HepG2 (cell line): Measurements from ENCODE around the gene STX10. TPM values are rescaled to one million over a fixed set of nuclear protein-coding genes. Genes with fewer than 3 reads are reported as not detected.

Experiments used
- KLF13 ChIP-seq: sonication (generic); formaldehyde crosslinking; IDR thresholded peaks from 2 replicates; pipeline ENCODE4 v1.4.0; 2020; ENCODE audit warnings: mild to moderate bottlenecking, missing genetic modification reagents
- PHB2 ChIP-seq: fragments of 450-650 bp; IDR thresholded peaks from 2 replicates; pipeline ENCODE4 v1.6.1; 2018; ENCODE audit not compliant: partially characterized antibody
- REXO4 ChIP-seq: sonication (generic); formaldehyde crosslinking; IDR thresholded peaks from 2 replicates; pipeline ENCODE4 v1.8.0; 2022; ENCODE audit warnings: missing genetic modification reagents, mild to moderate bottlenecking, borderline replicate concordance
- RXRA ChIP-seq: sonication (generic); formaldehyde crosslinking; IDR thresholded peaks from 2 replicates; pipeline ENCODE4 v1.5.1; 2020; ENCODE audit warnings: missing genetic modification reagents
- SRSF4 ChIP-seq: fragments of 200-400 bp; formaldehyde crosslinking; IDR thresholded peaks from one replicate; pipeline ENCODE4 v1.6.1; 2018; ENCODE audit warnings: mild to moderate bottlenecking, low read depth, low read length, moderate library complexity; ENCODE audit not compliant: poor library complexity, severe bottlenecking
- TEAD3 ChIP-seq: optimal IDR thresholded peaks from 2 replicates; pipeline ENCODE3; 2016; ENCODE audit warnings: borderline replicate concordance
- ZBTB3 ChIP-seq: sonication (generic); formaldehyde crosslinking; IDR thresholded peaks from 2 replicates; pipeline ENCODE4 v1.4.0; 2020; ENCODE audit warnings: low read depth, mild to moderate bottlenecking, moderate library complexity, missing genetic modification reagents, borderline replicate concordance
- ZBTB7B ChIP-seq: sonication (generic); formaldehyde crosslinking; IDR thresholded peaks from 2 replicates; pipeline ENCODE4 v1.4.0; 2020; ENCODE audit warnings: missing genetic modification reagents
- ZNF335 ChIP-seq: sonication (generic); formaldehyde crosslinking; IDR thresholded peaks from 2 replicates; pipeline ENCODE4 v1.4.0; 2020; ENCODE audit warnings: missing genetic modification reagents
- ZNF441 ChIP-seq: sonication (generic); formaldehyde crosslinking; IDR thresholded peaks from 2 replicates; pipeline ENCODE4 v1.7.0; 2021; ENCODE audit warnings: missing genetic modification reagents, borderline replicate concordance
- ZNF841 ChIP-seq: sonication (generic); formaldehyde crosslinking; IDR thresholded peaks from 2 replicates; pipeline ENCODE4 v1.8.1; 2023; ENCODE audit warnings: missing genetic modification reagents, borderline replicate concordance
- polyA plus RNA-seq, 8 experiments: library from polyadenylated mRNA; depleted of rRNA in 3 of 8; stranded (reverse) in 7 of 8; unstranded in 1 of 8; fragments of >200 nt; fragmentation: Illumina TruSeq in 4 of 8; extraction: Trizol in 4 of 8; gene quantifications; 2 replicates each; pipeline versions ENCODE4 v1.2.1 to v1.2.3, GENCODE V29; 2011 to 2016; ENCODE audit warnings: low read depth in 4 of 8, missing spikeins in 1 of 8, mixed read lengths in 1 of 8; ENCODE audit not compliant: insufficient read depth in 1 of 8
- total RNA-seq, 5 experiments: library from RNA; depleted of rRNA; stranded (reverse); fragments of >200 nt; fragmentation: Illumina TruSeq; extraction: Trizol; gene quantifications; 2 replicates each; pipeline ENCODE4 v1.2.3, GENCODE V29; 2016; ENCODE audit warnings: low read depth in 1 of 5
- TF ChIP-seq, protein P1 (sequence below): sonication (generic); formaldehyde crosslinking; IDR thresholded peaks from 2 replicates; pipeline ENCODE4 v1.5.1; 2020; ENCODE audit warnings: missing genetic modification reagents, mild to moderate bottlenecking, borderline replicate concordance
- TF ChIP-seq, protein P2 (sequence below): sonication (generic); formaldehyde crosslinking; IDR thresholded peaks from 2 replicates; pipeline ENCODE4 v1.5.1; 2020; ENCODE audit warnings: mild to moderate bottlenecking, missing genetic modification reagents, moderate library complexity
- TF ChIP-seq, protein P3 (sequence below): sonication (generic); formaldehyde crosslinking; IDR thresholded peaks from 2 replicates; pipeline ENCODE4 v1.5.0; 2020; ENCODE audit warnings: missing genetic modification reagents, mild to moderate bottlenecking, borderline replicate concordance
- TF ChIP-seq, protein P4 (sequence below): sonication (generic); formaldehyde crosslinking; IDR thresholded peaks from 2 replicates; pipeline ENCODE4 v1.5.1; 2020; ENCODE audit warnings: mild to moderate bottlenecking, moderate library complexity, missing genetic modification reagents
- TF ChIP-seq, protein P5 (sequence below): sonication (generic); formaldehyde crosslinking; IDR thresholded peaks from 2 replicates; pipeline ENCODE4 v1.5.1; 2020; ENCODE audit warnings: missing genetic modification reagents, mild to moderate bottlenecking, borderline replicate concordance
- TF ChIP-seq, protein P6 (sequence below): sonication (generic); formaldehyde crosslinking; IDR thresholded peaks from 2 replicates; pipeline ENCODE4 v1.8.1; 2023; ENCODE audit warnings: mild to moderate bottlenecking, missing genetic modification reagents

The STX10 gene
- total and polyA plus RNA-seq, 2 of the 13 experiments (the other 11 are each of a cell fraction or from before 2014, with no cell fraction given), result 47.9 to 66.4 TPM

DNA sequence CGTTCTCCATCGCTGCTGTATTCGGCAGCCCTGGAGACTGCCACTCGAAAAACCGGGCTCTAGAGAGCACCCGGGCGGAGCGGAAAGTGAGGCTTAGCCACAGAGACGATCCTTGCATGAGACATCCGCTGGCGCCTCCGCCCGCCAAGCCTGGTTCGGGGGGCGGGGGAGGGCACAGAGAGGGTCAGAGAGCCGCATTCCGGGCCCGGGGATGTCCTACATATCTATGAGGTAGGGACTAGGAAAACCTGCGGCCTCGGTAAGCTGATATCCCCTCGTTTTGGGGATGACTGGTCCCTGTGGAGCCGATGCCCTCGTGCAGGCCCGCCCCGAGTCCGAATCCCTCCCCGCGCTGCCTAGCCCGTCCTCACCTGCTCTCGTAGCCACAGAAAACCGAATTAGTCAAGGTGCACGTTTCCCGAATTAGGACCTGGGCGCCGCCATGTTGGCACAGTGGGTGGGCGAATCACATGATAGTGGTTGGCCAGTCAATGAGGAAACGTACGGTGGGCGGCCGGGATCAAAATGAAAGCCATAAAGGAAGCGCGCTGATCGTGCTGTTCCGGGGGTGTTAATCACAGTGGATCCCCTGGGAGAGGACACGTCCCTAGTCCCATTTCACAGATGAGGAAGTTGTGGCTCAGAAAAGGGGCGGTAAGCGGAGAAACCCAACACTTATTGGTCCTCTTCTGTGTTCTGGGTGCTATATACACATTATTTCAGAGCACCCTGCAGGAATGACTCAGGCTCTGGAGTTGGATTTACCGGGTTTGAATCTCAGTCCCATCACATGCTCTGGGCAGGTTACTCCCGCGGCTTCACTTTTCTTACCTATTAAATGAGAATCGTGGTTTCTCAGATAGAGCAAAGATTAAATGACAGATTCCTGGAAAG lies 33.6 kb downstream of the STX10 start, which contains the start of gene TRMT1 (continued):
- TF ChIP-seq, protein P1, sequence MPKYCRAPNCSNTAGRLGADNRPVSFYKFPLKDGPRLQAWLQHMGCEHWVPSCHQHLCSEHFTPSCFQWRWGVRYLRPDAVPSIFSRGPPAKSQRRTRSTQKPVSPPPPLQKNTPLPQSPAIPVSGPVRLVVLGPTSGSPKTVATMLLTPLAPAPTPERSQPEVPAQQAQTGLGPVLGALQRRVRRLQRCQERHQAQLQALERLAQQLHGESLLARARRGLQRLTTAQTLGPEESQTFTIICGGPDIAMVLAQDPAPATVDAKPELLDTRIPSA (CRISPR knock-in tag), result no peak
- no peak for TF ChIP-seq KLF13 (CRISPR knock-in tag)
- TF ChIP-seq, protein P2, sequence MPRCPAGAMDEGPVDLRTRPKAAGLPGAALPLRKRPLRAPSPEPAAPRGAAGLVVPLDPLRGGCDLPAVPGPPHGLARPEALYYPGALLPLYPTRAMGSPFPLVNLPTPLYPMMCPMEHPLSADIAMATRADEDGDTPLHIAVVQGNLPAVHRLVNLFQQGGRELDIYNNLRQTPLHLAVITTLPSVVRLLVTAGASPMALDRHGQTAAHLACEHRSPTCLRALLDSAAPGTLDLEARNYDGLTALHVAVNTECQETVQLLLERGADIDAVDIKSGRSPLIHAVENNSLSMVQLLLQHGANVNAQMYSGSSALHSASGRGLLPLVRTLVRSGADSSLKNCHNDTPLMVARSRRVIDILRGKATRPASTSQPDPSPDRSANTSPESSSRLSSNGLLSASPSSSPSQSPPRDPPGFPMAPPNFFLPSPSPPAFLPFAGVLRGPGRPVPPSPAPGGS, result peak; percentile 62; the same call in 1 of the 2 replicates
- peak; percentile 53; the same call in 1 of the 2 replicates for TF ChIP-seq ZNF441 (CRISPR knock-in tag)
- TF ChIP-seq RXRA, result peak; percentile 21; the same call in 1 of the 2 replicates
- no peak for TF ChIP-seq SRSF4
- TF ChIP-seq, protein P3, sequence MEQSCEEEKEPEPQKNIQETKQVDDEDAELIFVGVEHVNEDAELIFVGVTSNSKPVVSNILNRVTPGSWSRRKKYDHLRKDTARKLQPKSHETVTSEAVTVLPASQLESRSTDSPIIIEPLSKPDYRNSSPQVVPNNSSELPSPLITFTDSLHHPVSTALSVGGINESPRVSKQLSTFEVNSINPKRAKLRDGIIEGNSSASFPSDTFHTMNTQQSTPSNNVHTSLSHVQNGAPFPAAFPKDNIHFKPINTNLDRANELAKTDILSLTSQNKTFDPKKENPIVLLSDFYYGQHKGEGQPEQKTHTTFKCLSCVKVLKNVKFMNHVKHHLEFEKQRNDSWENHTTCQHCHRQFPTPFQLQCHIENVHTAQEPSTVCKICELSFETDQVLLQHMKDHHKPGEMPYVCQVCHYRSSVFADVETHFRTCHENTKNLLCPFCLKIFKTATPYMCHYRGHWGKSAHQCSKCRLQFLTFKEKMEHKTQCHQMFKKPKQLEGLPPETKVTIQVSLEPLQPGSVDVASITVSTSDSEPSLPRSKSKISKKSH, result peak; percentile 31; the same call in 1 of the 2 replicates
- TF ChIP-seq, protein P4, sequence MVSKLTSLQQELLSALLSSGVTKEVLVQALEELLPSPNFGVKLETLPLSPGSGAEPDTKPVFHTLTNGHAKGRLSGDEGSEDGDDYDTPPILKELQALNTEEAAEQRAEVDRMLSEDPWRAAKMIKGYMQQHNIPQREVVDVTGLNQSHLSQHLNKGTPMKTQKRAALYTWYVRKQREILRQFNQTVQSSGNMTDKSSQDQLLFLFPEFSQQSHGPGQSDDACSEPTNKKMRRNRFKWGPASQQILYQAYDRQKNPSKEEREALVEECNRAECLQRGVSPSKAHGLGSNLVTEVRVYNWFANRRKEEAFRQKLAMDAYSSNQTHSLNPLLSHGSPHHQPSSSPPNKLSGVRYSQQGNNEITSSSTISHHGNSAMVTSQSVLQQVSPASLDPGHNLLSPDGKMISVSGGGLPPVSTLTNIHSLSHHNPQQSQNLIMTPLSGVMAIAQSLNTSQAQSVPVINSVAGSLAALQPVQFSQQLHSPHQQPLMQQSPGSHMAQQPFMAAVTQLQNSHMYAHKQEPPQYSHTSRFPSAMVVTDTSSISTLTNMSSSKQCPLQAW (CRISPR knock-in tag), result peak; percentile 33
- TF ChIP-seq ZNF335 (CRISPR knock-in tag), result peak; percentile 74; the same call in 1 of the 2 replicates
- TF ChIP-seq, protein P5, sequence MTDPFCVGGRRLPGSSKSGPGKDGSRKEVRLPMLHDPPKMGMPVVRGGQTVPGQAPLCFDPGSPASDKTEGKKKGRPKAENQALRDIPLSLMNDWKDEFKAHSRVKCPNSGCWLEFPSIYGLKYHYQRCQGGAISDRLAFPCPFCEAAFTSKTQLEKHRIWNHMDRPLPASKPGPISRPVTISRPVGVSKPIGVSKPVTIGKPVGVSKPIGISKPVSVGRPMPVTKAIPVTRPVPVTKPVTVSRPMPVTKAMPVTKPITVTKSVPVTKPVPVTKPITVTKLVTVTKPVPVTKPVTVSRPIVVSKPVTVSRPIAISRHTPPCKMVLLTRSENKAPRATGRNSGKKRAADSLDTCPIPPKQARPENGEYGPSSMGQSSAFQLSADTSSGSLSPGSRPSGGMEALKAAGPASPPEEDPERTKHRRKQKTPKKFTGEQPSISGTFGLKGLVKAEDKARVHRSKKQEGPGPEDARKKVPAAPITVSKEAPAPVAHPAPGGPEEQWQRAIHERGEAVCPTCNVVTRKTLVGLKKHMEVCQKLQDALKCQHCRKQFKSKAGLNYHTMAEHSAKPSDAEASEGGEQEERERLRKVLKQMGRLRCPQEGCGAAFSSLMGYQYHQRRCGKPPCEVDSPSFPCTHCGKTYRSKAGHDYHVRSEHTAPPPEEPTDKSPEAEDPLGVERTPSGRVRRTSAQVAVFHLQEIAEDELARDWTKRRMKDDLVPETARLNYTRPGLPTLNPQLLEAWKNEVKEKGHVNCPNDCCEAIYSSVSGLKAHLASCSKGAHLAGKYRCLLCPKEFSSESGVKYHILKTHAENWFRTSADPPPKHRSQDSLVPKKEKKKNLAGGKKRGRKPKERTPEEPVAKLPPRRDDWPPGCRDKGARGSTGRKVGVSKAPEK (CRISPR knock-in tag), result no peak
- peak; percentile 62; the same call in 1 of the 2 replicates for TF ChIP-seq ZBTB7B (CRISPR knock-in tag)
- TF ChIP-seq, protein P6, sequence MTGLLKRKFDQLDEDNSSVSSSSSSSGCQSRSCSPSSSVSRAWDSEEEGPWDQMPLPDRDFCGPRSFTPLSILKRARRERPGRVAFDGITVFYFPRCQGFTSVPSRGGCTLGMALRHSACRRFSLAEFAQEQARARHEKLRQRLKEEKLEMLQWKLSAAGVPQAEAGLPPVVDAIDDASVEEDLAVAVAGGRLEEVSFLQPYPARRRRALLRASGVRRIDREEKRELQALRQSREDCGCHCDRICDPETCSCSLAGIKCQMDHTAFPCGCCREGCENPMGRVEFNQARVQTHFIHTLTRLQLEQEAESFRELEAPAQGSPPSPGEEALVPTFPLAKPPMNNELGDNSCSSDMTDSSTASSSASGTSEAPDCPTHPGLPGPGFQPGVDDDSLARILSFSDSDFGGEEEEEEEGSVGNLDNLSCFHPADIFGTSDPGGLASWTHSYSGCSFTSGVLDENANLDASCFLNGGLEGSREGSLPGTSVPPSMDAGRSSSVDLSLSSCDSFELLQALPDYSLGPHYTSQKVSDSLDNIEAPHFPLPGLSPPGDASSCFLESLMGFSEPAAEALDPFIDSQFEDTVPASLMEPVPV (CRISPR knock-in tag), result no peak
- no peak for TF ChIP-seq ZBTB3 (CRISPR knock-in tag)
- no peak for TF ChIP-seq REXO4
- no peak for TF ChIP-seq PHB2
- no peak for TF ChIP-seq ZNF841 (CRISPR knock-in tag)
- TF ChIP-seq TEAD3 (CRISPR knock-in tag), result no peak
